DOHH2 (cell line): ENCODE results near the gene FSHR.

Experiments
- H3F3A ChIP-seq: fragments of 200-600 bp; sonication (generic), shearing (Covaris generic); 2 replicates; pipeline ENCODE4 v1.6.0; 2016; ENCODE audit warnings: antibody characterized with exemption, mild to moderate bottlenecking; ENCODE audit not compliant: control insufficient read depth, insufficient read depth
- H3K27ac ChIP-seq: fragments of 200-600 bp; sonication (generic); 2 replicates; pipeline ENCODE4 v1.5.1; 2014; ENCODE audit warnings: low read depth, mild to moderate bottlenecking, low read length, moderate library complexity
- H3K27me3 ChIP-seq: fragments of 200-600 bp; sonication (generic); 2 replicates; pipeline ENCODE4 v1.6.1; 2014; ENCODE audit warnings: mild to moderate bottlenecking, low read length, mixed read lengths; ENCODE audit not compliant: control insufficient read depth
- H3K36me3 ChIP-seq: fragments of 200-600 bp; sonication (generic); 2 replicates; pipeline ENCODE4 v1.6.1; 2014; ENCODE audit warnings: mild to moderate bottlenecking, low read length, moderate library complexity, mixed read lengths; ENCODE audit not compliant: control insufficient read depth
- H3K4me1 ChIP-seq: fragments of 200-600 bp; sonication (generic); 2 replicates; pipeline ENCODE4 v1.6.1; 2014; ENCODE audit warnings: mild to moderate bottlenecking, low read length, mixed read lengths; ENCODE audit not compliant: control insufficient read depth
- H3K4me2 ChIP-seq: fragments of 200-600 bp; sonication (generic); 2 replicates; pipeline ENCODE4 v1.6.0; 2014; ENCODE audit warnings: mild to moderate bottlenecking, low read length, moderate library complexity
- H3K4me3 ChIP-seq: fragments of 200-600 bp; sonication (generic); 2 replicates; pipeline ENCODE4 v1.5.1; 2014; ENCODE audit warnings: mild to moderate bottlenecking, low read length, mixed read lengths
- H3K79me2 ChIP-seq: fragments of 200-600 bp; sonication (generic); 2 replicates; pipeline ENCODE4 v1.6.1; 2014; ENCODE audit warnings: mild to moderate bottlenecking, low read length, mixed read lengths; ENCODE audit not compliant: control insufficient read depth
- H3K9me2 ChIP-seq: fragments of 200-600 bp; sonication (generic); replicated peaks from 2 replicates; pipeline ENCODE4 v1.6.1; 2014; ENCODE audit warnings: mild to moderate bottlenecking, low read length, mixed read lengths; ENCODE audit not compliant: control insufficient read depth
- H3K9me3 ChIP-seq: fragments of 200-600 bp; sonication (generic); 2 replicates; pipeline ENCODE4 v1.6.1; 2014; ENCODE audit warnings: antibody characterized with exemption, low read length, mixed read lengths; ENCODE audit not compliant: control insufficient read depth, insufficient read depth
- H4K20me1 ChIP-seq: fragments of 200-600 bp; sonication (generic); 2 replicates; pipeline ENCODE4 v1.6.0; 2014; ENCODE audit warnings: low read depth, mild to moderate bottlenecking, antibody characterized with exemption, low read length, moderate library complexity; ENCODE audit not compliant: control insufficient read depth, insufficient read depth
- EZH2phosphoT487 ChIP-seq: fragments of 200-600 bp; sonication (generic); IDR thresholded peaks from 2 replicates; pipeline ENCODE4 v1.6.1; 2017; ENCODE audit warnings: borderline replicate concordance, mild to moderate bottlenecking, antibody characterized with exemption, low read length, moderate library complexity, mixed read lengths
- TF ChIP-seq, protein P1 (sequence below): fragments of 200-600 bp; sonication (generic); IDR thresholded peaks from one replicate; pipeline ENCODE4 v1.5.1; 2014; ENCODE audit warnings: antibody characterized with exemption, mild to moderate bottlenecking, low read depth, low read length; ENCODE audit not compliant: poor library complexity, severe bottlenecking

Gene FSHR

DNA sequence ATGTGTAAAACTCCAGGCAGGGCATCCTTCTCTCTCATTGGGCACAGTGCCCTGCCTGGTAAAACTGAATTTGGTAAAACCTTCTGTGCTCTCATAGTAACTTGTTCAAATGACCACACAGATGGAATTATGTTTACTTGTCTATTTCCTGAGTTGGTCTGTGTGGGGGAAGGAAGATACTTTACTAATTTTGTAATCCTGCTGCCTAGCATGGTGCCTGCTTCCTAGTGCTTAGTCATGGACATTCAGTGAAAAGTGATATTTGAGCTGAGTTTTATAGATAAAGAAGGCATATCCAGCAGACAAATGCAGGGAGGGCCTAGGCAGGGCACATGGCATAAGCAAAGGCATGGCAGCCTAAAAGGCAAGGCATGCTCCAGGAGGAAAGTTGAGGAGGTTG lies 199.4 kb downstream of the FSHR start:
- Histone ChIP-seq H3K9me3 (no peaks in the 10 kb centered on the region), H3K9me2 (no peaks in the 10 kb centered on the region), H3K4me2 (no peak overlapping the region), H3K4me3 (no peak overlapping the region), H3K4me1 (no peaks in the 10 kb centered on the region), H4K20me1 (no peaks in the 10 kb centered on the region), H3K27me3 (no peaks in the 10 kb centered on the region), H3K27ac (no peak overlapping the region), H3K36me3 (no peaks in the 10 kb centered on the region), H3F3A (no peaks in the 10 kb centered on the region), H3K79me2 (no peaks in the 10 kb centered on the region)
- no peak for TF ChIP-seq EZH2phosphoT487
- TF ChIP-seq, protein P1, sequence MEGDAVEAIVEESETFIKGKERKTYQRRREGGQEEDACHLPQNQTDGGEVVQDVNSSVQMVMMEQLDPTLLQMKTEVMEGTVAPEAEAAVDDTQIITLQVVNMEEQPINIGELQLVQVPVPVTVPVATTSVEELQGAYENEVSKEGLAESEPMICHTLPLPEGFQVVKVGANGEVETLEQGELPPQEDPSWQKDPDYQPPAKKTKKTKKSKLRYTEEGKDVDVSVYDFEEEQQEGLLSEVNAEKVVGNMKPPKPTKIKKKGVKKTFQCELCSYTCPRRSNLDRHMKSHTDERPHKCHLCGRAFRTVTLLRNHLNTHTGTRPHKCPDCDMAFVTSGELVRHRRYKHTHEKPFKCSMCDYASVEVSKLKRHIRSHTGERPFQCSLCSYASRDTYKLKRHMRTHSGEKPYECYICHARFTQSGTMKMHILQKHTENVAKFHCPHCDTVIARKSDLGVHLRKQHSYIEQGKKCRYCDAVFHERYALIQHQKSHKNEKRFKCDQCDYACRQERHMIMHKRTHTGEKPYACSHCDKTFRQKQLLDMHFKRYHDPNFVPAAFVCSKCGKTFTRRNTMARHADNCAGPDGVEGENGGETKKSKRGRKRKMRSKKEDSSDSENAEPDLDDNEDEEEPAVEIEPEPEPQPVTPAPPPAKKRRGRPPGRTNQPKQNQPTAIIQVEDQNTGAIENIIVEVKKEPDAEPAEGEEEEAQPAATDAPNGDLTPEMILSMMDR = no peak

DNA sequence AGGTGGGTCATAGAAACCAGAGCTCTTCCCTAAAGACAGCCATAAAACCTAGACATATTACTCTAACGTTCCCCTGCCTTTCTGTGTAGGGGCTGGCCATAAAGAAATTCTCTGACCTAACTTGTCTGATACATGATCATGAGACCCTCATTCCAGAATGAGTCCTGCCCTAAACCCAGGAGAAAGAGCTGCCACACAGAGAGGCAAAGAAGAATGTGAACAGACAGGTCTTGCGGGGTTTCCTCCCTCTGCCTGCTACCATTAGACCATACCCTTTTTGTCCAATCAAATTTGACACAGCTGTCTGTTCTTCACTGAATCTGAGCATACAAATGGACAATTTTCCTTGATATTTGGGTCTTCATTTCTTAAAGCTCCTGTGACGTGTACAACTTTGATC lies 200.0 kb downstream of the FSHR start:
- Histone ChIP-seq H3K9me3 (no peaks in the 10 kb centered on the region), H3K36me3 (no peaks in the 10 kb centered on the region), H3K4me3 (no peak overlapping the region), H3K9me2 (no peaks in the 10 kb centered on the region), H4K20me1 (no peaks in the 10 kb centered on the region), H3K4me2 (no peak overlapping the region), H3K27me3 (no peaks in the 10 kb centered on the region), H3K79me2 (no peaks in the 10 kb centered on the region), H3F3A (no peaks in the 10 kb centered on the region), H3K4me1 (no peaks in the 10 kb centered on the region), H3K27ac (no peak overlapping the region)
- TF ChIP-seq, protein P1 = no peak
- TF ChIP-seq EZH2phosphoT487 = no peak

DNA sequence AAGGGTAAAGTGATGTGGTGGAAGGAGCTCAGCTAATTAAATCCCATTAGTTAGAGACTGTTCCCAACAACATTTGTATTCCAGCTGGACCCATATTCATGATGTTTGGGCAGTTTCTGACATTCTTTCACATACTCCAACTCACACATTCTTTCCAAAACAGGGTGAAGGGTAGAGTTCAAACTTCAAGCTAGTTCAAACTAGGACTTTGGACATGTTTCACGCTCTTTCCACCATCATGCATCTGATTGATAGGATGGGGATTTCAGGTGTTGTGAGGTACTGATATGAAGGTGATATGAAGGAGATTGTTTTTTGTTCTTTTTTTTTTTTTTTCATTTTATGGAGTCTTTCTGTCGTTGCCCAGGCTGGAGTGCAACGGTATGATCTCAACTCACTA lies 201.7 kb downstream of the FSHR start:
- H3K4me3 ChIP-seq = no peak overlapping the region
- no peaks in the 10 kb centered on the region for H3K4me1 ChIP-seq
- H3K27me3 ChIP-seq = no peaks in the 10 kb centered on the region
- no peaks in the 10 kb centered on the region for H3K36me3 ChIP-seq
- H3F3A ChIP-seq = no peaks in the 10 kb centered on the region
- no peaks in the 10 kb centered on the region for H3K79me2 ChIP-seq
- H3K4me2 ChIP-seq = no peak overlapping the region
- TF ChIP-seq EZH2phosphoT487 = no peak
- TF ChIP-seq, protein P1 = no peak
- H3K27ac ChIP-seq = no peak overlapping the region
- H4K20me1 ChIP-seq = no peaks in the 10 kb centered on the region
- H3K9me2 ChIP-seq = no peaks in the 10 kb centered on the region
- no peaks in the 10 kb centered on the region for H3K9me3 ChIP-seq

DNA sequence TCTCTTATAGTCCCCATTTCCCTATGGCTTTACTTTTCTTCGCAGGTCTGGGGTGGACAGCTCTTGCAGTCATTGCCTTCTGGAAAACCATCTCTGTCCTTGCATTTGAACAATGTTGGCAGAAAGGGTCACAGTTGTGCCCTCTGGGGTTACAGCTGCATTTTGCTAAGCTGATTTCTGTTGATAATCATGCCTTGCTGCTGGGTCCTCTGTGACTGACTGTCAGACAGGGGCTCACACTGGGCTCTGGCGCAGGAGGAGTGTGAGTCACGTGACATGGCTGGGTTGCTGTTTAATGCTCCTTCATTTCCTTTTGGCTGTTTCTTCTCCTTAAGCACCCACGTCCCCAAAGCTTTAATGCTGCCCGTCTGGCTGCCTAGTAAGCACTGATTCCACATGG lies 202.2 kb downstream of the FSHR start:
- no peaks in the 10 kb centered on the region for H3K79me2 ChIP-seq
- H3K4me1 ChIP-seq = no peaks in the 10 kb centered on the region
- no peaks in the 10 kb centered on the region for H3K27me3 ChIP-seq
- H3K4me2 ChIP-seq = no peak overlapping the region
- no peaks in the 10 kb centered on the region for H3F3A ChIP-seq
- no peaks in the 10 kb centered on the region for H4K20me1 ChIP-seq
- no peaks in the 10 kb centered on the region for H3K9me2 ChIP-seq
- H3K36me3 ChIP-seq = no peaks in the 10 kb centered on the region
- TF ChIP-seq, protein P1 = no peak
- no peaks in the 10 kb centered on the region for H3K9me3 ChIP-seq
- H3K27ac ChIP-seq = no peak overlapping the region
- H3K4me3 ChIP-seq = no peak overlapping the region
